ENCODE measurements around the gene KRTAP4-6. TPM values are rescaled to one million over a fixed set of nuclear protein-coding genes. Genes with fewer than 3 reads are reported as not detected.
"Not testable (repeated sequence)": the region's sequence is repeated elsewhere in the genome, so short reads cannot be mapped to it uniquely, and the experiment has no call there.

KRTAP4-6 gene
- total and polyA plus RNA-seq, 4 donors, result not detected

DNA sequence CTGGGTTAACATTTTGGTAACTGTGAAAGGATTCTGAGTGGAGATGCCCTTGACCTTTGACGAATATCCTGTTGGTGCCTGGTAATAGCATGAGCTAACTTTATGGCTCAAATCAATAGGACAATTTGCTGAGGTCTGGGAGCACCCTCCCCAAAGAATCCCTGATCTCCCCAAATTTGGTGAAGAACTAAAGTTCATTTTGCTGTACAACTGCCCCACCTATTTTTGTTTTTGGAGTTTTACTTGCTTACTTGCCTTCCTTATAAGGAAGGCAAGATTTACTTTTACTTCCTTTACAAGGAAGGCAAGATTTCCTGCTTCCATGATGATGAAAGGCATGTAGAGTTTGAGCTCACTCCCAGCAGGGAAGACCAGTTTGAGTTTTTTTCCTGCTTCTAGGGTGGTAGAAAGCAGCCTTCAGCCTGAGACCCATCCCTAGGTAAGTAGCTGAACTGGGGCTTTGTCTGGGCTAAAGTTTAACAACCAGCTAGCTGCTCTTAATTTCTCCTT is 32.3 kb downstream of the KRTAP4-6 start:
- H3K27ac ChIP-seq (ENCODE audit: low read depth in 1 of 2, low read length in 2 of 2), result no peak overlapping the region
- 49% methylated on average over 1 of the region's 1 CpG for WGBS
- H3K9ac ChIP-seq (ENCODE audit: low read depth in 1 of 2, low read length in 2 of 2), result no peak overlapping the region
- no peaks in the 10 kb centered on the region for H3K27me3 ChIP-seq (ENCODE audit: control insufficient read depth in 4 of 4, insufficient read depth in 4 of 4, low read length in 3 of 4)
- TF ChIP-seq, protein P1, sequence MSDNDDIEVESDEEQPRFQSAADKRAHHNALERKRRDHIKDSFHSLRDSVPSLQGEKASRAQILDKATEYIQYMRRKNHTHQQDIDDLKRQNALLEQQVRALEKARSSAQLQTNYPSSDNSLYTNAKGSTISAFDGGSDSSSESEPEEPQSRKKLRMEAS (IDR thresholded peaks at IDR 0.05), result no peak
- TF ChIP-seq FOXA1 (IDR thresholded peaks at IDR 0.05), result no peak
- TF ChIP-seq, protein P2, sequence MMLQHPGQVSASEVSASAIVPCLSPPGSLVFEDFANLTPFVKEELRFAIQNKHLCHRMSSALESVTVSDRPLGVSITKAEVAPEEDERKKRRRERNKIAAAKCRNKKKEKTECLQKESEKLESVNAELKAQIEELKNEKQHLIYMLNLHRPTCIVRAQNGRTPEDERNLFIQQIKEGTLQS (IDR thresholded peaks at IDR 0.05), result no peak
- no peak for TF ChIP-seq TAF1 (conservative IDR thresholded peaks at IDR 0.05)
- TF ChIP-seq, protein P3, sequence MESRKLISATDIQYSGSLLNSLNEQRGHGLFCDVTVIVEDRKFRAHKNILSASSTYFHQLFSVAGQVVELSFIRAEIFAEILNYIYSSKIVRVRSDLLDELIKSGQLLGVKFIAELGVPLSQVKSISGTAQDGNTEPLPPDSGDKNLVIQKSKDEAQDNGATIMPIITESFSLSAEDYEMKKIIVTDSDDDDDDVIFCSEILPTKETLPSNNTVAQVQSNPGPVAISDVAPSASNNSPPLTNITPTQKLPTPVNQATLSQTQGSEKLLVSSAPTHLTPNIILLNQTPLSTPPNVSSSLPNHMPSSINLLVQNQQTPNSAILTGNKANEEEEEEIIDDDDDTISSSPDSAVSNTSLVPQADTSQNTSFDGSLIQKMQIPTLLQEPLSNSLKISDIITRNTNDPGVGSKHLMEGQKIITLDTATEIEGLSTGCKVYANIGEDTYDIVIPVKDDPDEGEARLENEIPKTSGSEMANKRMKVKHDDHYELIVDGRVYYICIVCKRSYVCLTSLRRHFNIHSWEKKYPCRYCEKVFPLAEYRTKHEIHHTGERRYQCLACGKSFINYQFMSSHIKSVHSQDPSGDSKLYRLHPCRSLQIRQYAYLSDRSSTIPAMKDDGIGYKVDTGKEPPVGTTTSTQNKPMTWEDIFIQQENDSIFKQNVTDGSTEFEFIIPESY (IDR thresholded peaks at IDR 0.05), result no peak
- no peak for TF ChIP-seq HNF4G (IDR thresholded peaks at IDR 0.05)
- no peak for TF ChIP-seq NR2F2 (IDR thresholded peaks at IDR 0.05)
- TF ChIP-seq EGR1 (IDR thresholded peaks at IDR 0.05; ENCODE audit: low read depth in 2 of 2), result no peak
- TF ChIP-seq YY1 (IDR thresholded peaks at IDR 0.05), result no peak
- TF ChIP-seq, protein P4, sequence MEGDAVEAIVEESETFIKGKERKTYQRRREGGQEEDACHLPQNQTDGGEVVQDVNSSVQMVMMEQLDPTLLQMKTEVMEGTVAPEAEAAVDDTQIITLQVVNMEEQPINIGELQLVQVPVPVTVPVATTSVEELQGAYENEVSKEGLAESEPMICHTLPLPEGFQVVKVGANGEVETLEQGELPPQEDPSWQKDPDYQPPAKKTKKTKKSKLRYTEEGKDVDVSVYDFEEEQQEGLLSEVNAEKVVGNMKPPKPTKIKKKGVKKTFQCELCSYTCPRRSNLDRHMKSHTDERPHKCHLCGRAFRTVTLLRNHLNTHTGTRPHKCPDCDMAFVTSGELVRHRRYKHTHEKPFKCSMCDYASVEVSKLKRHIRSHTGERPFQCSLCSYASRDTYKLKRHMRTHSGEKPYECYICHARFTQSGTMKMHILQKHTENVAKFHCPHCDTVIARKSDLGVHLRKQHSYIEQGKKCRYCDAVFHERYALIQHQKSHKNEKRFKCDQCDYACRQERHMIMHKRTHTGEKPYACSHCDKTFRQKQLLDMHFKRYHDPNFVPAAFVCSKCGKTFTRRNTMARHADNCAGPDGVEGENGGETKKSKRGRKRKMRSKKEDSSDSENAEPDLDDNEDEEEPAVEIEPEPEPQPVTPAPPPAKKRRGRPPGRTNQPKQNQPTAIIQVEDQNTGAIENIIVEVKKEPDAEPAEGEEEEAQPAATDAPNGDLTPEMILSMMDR (IDR thresholded peaks at IDR 0.05; ENCODE audit: low read depth, low read length, missing input control), result no peak
- no peak for TF ChIP-seq HNF4A (conservative IDR thresholded peaks at IDR 0.05)
- TF ChIP-seq, protein P5, sequence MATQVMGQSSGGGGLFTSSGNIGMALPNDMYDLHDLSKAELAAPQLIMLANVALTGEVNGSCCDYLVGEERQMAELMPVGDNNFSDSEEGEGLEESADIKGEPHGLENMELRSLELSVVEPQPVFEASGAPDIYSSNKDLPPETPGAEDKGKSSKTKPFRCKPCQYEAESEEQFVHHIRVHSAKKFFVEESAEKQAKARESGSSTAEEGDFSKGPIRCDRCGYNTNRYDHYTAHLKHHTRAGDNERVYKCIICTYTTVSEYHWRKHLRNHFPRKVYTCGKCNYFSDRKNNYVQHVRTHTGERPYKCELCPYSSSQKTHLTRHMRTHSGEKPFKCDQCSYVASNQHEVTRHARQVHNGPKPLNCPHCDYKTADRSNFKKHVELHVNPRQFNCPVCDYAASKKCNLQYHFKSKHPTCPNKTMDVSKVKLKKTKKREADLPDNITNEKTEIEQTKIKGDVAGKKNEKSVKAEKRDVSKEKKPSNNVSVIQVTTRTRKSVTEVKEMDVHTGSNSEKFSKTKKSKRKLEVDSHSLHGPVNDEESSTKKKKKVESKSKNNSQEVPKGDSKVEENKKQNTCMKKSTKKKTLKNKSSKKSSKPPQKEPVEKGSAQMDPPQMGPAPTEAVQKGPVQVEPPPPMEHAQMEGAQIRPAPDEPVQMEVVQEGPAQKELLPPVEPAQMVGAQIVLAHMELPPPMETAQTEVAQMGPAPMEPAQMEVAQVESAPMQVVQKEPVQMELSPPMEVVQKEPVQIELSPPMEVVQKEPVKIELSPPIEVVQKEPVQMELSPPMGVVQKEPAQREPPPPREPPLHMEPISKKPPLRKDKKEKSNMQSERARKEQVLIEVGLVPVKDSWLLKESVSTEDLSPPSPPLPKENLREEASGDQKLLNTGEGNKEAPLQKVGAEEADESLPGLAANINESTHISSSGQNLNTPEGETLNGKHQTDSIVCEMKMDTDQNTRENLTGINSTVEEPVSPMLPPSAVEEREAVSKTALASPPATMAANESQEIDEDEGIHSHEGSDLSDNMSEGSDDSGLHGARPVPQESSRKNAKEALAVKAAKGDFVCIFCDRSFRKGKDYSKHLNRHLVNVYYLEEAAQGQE (IDR thresholded peaks at IDR 0.05), result no peak
- TF ChIP-seq RXRA (IDR thresholded peaks at IDR 0.05), result no peak
- TF ChIP-seq RAD21 (IDR thresholded peaks at IDR 0.05), result no peak
- no peak for TF ChIP-seq FOXA2 (IDR thresholded peaks at IDR 0.05)
- DNase-seq (ENCODE audit: low spot score), result no peak
- no peak overlapping the region for H3K4me3 ChIP-seq (ENCODE audit: low read depth in 1 of 3, low read length in 3 of 3)
- no peaks in the 10 kb centered on the region for H3K4me1 ChIP-seq (ENCODE audit: control insufficient read depth in 4 of 4, insufficient read depth in 4 of 4, low read length in 3 of 4)
- no peaks in the 10 kb centered on the region for H3K36me3 ChIP-seq (ENCODE audit: control insufficient read depth in 4 of 4, insufficient read depth in 3 of 4, low read depth in 1 of 4, low read length in 3 of 4)
- H3K9me3 ChIP-seq (ENCODE audit: control insufficient read depth in 4 of 4, low read length in 3 of 4), result no peaks in the 10 kb centered on the region

DNA sequence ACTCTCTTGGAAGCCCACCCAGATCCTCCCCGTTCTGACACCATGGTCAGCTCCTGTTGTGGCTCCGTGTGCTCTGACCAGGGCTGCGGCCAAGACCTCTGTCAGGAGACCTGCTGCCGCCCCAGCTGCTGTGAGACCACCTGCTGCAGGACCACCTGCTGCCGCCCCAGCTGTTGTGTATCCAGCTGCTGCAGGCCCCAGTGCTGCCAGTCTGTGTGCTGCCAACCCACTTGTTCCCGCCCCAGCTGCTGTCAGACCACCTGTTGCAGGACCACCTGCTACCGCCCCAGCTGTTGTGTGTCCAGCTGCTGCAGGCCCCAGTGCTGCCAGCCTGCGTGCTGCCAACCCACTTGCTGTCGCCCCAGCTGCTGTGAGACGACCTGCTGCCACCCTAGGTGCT is 35.0 kb downstream of the KRTAP4-6 start, which contains the start of gene KRTAP4-9:
TSS of gene KRTAP4-9 (plus strand) at position 43 of the 400 bp plus-strand sequence. CDS start at position 43, 0 bp downstream.
- H3K27me3 ChIP-seq (ENCODE audit: control insufficient read depth in 4 of 4, insufficient read depth in 4 of 4, low read length in 3 of 4); H3K9ac ChIP-seq (ENCODE audit: low read depth in 1 of 2, low read length in 2 of 2); H3K27ac ChIP-seq (ENCODE audit: low read depth in 1 of 2, low read length in 2 of 2); H3K4me3 ChIP-seq (ENCODE audit: low read depth in 1 of 3, low read length in 3 of 3); H3K9me3 ChIP-seq (ENCODE audit: control insufficient read depth in 4 of 4, low read length in 3 of 4); DNase-seq (ENCODE audit: low spot score); H3K4me1 ChIP-seq (ENCODE audit: control insufficient read depth in 4 of 4, insufficient read depth in 4 of 4, low read length in 3 of 4); H3K36me3 ChIP-seq (ENCODE audit: control insufficient read depth in 4 of 4, insufficient read depth in 3 of 4, low read depth in 1 of 4, low read length in 3 of 4): not testable (repeated sequence)
- WGBS, result 60% methylated on average over 9 of the region's 10 CpGs

DNA sequence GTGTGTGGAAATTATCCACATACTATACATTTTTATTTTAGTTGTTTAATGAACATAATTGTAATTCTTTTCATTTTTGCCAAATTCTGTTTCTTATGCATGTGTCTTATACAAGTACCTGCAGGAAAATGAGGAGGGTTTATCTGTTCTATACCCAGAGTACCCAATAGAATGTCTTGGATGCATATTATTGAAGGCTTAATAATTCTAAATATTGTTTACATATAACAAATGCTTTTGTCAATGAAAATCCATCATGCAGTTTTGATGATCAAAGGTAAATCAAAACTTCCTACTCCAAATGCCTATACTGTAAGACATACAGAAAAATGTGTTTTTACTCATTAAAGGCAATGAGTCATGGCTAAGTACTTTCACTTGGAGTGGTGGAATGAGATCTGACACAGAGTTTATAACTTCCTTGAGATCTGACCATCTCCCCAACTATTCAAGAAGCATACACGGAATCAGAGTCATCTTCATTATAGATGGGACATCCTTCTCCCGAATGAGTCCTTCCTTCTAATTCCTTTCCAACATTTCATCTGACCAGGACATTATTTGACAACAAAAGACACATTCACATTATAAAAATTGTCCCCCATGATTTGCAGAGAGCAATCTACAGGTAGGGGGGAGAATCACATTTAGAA is 35.8 kb downstream of the KRTAP4-6 start:
- not testable (repeated sequence) for H3K9me3 ChIP-seq (ENCODE audit: control insufficient read depth in 4 of 4, low read length in 3 of 4); H3K27me3 ChIP-seq (ENCODE audit: control insufficient read depth in 4 of 4, insufficient read depth in 4 of 4, low read length in 3 of 4); DNase-seq (ENCODE audit: low spot score); H3K36me3 ChIP-seq (ENCODE audit: control insufficient read depth in 4 of 4, insufficient read depth in 3 of 4, low read depth in 1 of 4, low read length in 3 of 4); H3K9ac ChIP-seq (ENCODE audit: low read depth in 1 of 2, low read length in 2 of 2); H3K4me1 ChIP-seq (ENCODE audit: control insufficient read depth in 4 of 4, insufficient read depth in 4 of 4, low read length in 3 of 4); H3K4me3 ChIP-seq (ENCODE audit: low read depth in 1 of 3, low read length in 3 of 3); H3K27ac ChIP-seq (ENCODE audit: low read depth in 1 of 2, low read length in 2 of 2)
- 81% methylated on average over 2 of the region's 2 CpGs for WGBS

All from liver (tissue), 9 donors.